Gastroesophageal sphincter (tissue), 4 donors: ENCODE results near the gene FARSA. TPM values are rescaled to one million over a fixed set of nuclear protein-coding genes. Genes with fewer than 3 reads are reported as not detected.

Experiments
- ATAC-seq: fragments of 150-250 bp; one replicate; pipeline ENCODE4 v1.9.1; 2016; ENCODE audit warnings: mild to moderate bottlenecking, moderate library complexity
- H3K27ac ChIP-seq, 4 donors: fragments of 200-600 bp; sonication (generic) in 3 of 4; 1 replicate in 3 of 4; 2 replicates in 1 of 4; pipeline ENCODE4 v1.5.1; 2016 to 2019
- H3K27me3 ChIP-seq: fragments of 200-600 bp; sonication (generic); one replicate; pipeline ENCODE4 v1.5.1; 2019
- H3K36me3 ChIP-seq, 2 donors: fragments of 200-600 bp; sonication (generic); one replicate each; pipeline ENCODE4 v1.5.1; 2019; ENCODE audit warnings: control low read depth in 1 of 2
- H3K4me1 ChIP-seq, 3 donors: fragments of 200-600 bp; sonication (generic); 1 replicate in 2 of 3; 2 replicates in 1 of 3; pipeline ENCODE4 v1.5.1; 2016 to 2019; ENCODE audit warnings: control low read depth in 2 of 3
- H3K4me3 ChIP-seq, 2 donors: fragments of 200-600 bp; sonication (generic); one replicate each; pipeline ENCODE4 v1.5.1; 2019; ENCODE audit warnings: mild to moderate bottlenecking in 1 of 2, moderate library complexity in 1 of 2
- H3K9me3 ChIP-seq, 3 donors: fragments of 200-600 bp; sonication (generic); one replicate each; pipeline ENCODE4 v1.5.1; 2017 to 2019; ENCODE audit warnings: control low read depth in 2 of 3
- EP300 ChIP-seq: sonication (generic); formaldehyde crosslinking; IDR thresholded peaks from one replicate; pipeline ENCODE4 v1.6.1; 2017; ENCODE audit warnings: antibody characterized with exemption, mild to moderate bottlenecking
- POLR2A ChIP-seq, 2 donors: fragments of 450-650 bp; IDR thresholded peaks; one replicate each; pipeline ENCODE4 v1.6.1; 2017; ENCODE audit warnings: antibody characterized with exemption in 2 of 2, mild to moderate bottlenecking in 2 of 2, moderate library complexity in 1 of 2
- POLR2AphosphoS5 ChIP-seq: sonication (generic); formaldehyde crosslinking; IDR thresholded peaks from one replicate; pipeline ENCODE4 v1.6.1; 2017; ENCODE audit warnings: antibody characterized with exemption
- WGBS, 2 donors: methylation state at CpG; one replicate each; pipeline ENCODE4 v1.1.5; 2018; ENCODE audit warnings: low coverage in 1 of 2; 5-methylcytosine and 5-hydroxymethylcytosine counted together
- total RNA-seq, 4 donors: library from RNA; depleted of rRNA; stranded (reverse); fragments of >200 nt; gene quantifications; one replicate each; pipeline ENCODE4 v1.1.0, GENCODE V29; 2016
- TF ChIP-seq, protein P1 (sequence below), 4 experiments: fragments of 200-600 bp in 2 of 4; fragments of 450-650 bp in 2 of 4; sonication (generic) in 1 of 4; IDR thresholded peaks; one replicate each; pipeline ENCODE4 v1.5.1; 2017 to 2019; ENCODE audit warnings: antibody characterized with exemption in 4 of 4, mild to moderate bottlenecking in 2 of 4, moderate library complexity in 2 of 4

The FARSA gene
- total RNA-seq, 4 donors from 2014 or later = 32.2 to 36.1 (median 33.2) TPM

DNA sequence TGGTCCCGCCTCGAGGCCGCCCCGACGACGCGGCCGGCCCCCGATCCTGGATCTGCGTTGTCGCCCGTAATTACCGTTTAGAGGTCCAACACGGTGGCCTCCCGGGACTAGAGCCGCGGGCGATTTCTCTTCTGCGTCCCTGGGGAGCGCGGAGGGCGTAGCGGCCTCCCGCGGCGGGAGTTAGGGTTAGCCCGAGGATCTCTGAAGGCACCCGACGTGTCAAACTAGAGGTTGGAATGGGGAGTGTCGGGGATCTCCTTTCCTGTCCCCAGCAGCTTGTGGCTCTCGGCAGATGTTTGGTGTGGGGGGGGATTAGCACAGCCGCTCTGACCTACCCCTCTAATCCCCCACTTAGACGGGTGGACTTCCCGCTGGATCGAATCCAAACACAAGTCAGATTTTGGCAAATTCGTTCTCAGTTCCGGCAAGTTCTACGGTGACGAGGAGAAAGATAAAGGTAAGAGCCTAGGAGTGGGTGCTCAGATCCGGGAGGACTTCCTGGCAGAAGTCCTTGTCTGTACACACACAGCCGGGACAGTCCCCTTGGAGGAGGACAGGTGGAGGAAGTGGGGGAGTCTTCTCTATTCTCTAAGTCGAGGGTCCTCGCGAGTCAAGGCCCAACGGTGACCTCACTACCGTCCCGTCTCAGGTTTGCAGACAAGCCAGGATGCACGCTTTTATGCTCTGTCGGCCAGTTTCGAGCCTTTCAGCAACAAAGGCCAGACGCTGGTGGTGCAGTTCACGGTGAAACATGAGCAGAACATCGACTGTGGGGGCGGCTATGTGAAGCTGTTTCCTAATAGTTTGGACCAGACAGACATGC lies 5.5 kb upstream of the FARSA start:
- no peaks in the 10 kb centered on the region for H3K27me3 ChIP-seq
- H3K4me1 ChIP-seq = peaks cover 2 to 62% (median 23%) of the 10 kb centered on the region in 3 donors
- WGBS, 2 donors = 0% methylated on average over 2 to 10 of the region's 54 CpGs
- peaks cover 0 to 43% of the 10 kb centered on the region in 2 donors for H3K36me3 ChIP-seq
- peak; percentile 14 for ATAC-seq
- peak overlapping the region; percentile 72 to 96 (median 93) for H3K27ac ChIP-seq
- no peaks in the 10 kb centered on the region for H3K9me3 ChIP-seq
- H3K4me3 ChIP-seq = peak overlapping the region; percentile 60 to 88
- TF ChIP-seq, protein P1, sequence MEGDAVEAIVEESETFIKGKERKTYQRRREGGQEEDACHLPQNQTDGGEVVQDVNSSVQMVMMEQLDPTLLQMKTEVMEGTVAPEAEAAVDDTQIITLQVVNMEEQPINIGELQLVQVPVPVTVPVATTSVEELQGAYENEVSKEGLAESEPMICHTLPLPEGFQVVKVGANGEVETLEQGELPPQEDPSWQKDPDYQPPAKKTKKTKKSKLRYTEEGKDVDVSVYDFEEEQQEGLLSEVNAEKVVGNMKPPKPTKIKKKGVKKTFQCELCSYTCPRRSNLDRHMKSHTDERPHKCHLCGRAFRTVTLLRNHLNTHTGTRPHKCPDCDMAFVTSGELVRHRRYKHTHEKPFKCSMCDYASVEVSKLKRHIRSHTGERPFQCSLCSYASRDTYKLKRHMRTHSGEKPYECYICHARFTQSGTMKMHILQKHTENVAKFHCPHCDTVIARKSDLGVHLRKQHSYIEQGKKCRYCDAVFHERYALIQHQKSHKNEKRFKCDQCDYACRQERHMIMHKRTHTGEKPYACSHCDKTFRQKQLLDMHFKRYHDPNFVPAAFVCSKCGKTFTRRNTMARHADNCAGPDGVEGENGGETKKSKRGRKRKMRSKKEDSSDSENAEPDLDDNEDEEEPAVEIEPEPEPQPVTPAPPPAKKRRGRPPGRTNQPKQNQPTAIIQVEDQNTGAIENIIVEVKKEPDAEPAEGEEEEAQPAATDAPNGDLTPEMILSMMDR (IDR thresholded peaks at IDR 0.05) = peak in 2 of 4 experiments; percentile 39 to 50
- no peak for TF ChIP-seq EP300
- no peak for TF ChIP-seq POLR2AphosphoS5
- no peak for TF ChIP-seq POLR2A (IDR thresholded peaks at IDR 0.05)

DNA sequence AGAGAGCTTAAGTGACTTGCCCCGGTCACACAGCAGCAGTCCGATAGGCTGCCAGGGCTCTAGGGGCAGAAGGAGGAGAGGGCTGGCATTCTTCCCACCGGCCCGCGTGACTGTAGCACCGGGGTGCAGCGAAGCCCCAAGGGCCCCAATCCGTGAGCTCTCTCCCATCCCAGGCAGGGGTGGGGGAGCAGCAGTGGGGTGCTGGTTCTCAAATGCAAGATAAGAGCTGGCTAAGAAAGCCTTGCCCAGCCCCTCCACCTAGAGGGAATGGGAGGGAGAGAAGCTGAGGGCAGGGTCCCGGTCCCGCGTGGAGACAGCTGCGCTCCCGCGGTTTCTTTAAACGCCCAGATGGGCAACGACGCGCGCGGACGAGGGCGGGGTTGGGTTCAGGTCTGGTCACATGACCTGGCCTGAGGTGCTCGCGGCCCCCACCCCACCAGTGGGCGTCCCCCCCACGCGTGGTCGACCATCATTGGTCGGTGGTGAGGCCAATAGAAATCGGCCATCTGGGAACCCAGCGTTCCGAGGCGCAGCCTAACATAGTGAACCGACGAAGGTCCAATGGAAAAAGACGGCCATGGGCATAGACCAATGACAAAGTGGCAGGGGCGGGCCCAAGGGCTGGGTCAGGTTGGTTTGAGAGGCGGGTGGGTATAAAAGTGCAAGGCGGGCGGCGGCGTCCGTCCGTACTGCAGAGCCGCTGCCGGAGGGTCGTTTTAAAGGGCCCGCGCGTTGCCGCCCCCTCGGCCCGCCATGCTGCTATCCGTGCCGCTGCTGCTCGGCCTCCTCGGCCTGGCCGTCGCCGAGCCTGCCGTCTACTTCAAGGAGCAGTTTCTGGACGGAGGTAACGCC lies 4.6 kb upstream of the FARSA start, which contains the start of gene CALR:
TSS of gene CALR (plus strand) at position 683 of the 852 bp plus-strand sequence. CDS start at position 754, 71 bp downstream.
- WGBS, 2 donors = 0% methylated on average over 14 to 21 of the region's 63 CpGs
- H3K9me3 ChIP-seq = no peaks in the 10 kb centered on the region
- peak; percentile 97 for ATAC-seq
- peak within 1 kb of the TSS; percentile 72 to 96 (median 93) for H3K27ac ChIP-seq
- peaks cover 0 to 34% of the 10 kb centered on the region in 2 donors for H3K36me3 ChIP-seq
- H3K4me3 ChIP-seq = peak within 1 kb of the TSS; percentile 60 to 88
- peaks cover 2 to 58% (median 23%) of the 10 kb centered on the region in 3 donors for H3K4me1 ChIP-seq
- TF ChIP-seq POLR2AphosphoS5 (peak; percentile 99), EP300 (no peak), POLR2A (IDR thresholded peaks at IDR 0.05) (peak; percentile 99)
- TF ChIP-seq, protein P1 (IDR thresholded peaks at IDR 0.05) = peak in 1 of 4 experiments; percentile 37
- H3K27me3 ChIP-seq = no peaks in the 10 kb centered on the region

DNA sequence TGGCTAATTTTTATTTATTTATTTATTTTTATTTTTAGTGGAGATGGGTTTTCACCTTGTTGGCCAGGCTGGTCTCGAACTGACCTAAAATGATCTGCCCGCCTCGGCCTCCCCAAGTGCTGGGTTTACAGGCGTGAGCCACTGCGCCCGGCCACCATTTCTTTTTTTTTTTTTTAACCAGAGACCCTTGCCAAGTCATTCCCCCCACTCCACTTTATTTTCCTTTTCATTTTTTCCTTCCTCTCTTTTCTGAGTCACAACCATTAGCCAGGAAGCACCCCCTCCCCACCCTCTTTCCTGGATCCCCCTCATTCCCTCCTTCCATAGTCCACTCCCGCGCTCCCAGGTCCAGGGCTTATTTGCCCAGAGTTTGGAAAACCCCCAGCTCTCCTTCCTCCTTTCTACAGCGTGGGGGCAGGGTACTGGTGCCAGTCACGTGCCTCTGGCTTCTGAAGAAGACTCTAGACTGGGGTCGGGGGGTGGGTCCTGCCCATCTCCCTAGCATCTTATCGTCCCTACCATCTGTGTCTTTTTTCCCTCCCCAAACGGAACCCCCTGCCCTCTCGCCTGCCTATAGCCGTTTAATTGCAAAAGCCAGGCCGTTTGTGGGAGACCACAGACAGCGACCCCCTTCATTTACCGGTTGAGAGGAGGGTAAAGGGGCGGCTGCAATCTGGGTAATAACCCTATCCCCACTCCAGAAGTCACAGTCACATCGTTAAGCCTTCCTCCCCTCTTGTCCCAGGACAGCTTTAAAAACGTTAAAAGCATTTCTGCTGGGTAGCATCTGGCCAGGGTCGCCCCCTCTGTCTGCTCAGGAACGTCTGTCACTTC lies 3.8 kb upstream of the FARSA start:
- peaks cover 5 to 57% (median 28%) of the 10 kb centered on the region in 3 donors for H3K4me1 ChIP-seq
- no peak for ATAC-seq
- peaks cover 0 to 26% of the 10 kb centered on the region in 2 donors for H3K36me3 ChIP-seq
- H3K4me3 ChIP-seq = peak overlapping the region; percentile 31 to 88
- no peaks in the 10 kb centered on the region for H3K9me3 ChIP-seq
- H3K27ac ChIP-seq = peak overlapping the region in 3 of 4 donors; percentile 54 to 93 (median 66)
- 33 to 53% methylated on average over 8 to 14 of the region's 23 CpGs for WGBS, 2 donors
- no peaks in the 10 kb centered on the region for H3K27me3 ChIP-seq
- TF ChIP-seq POLR2AphosphoS5 = no peak

GRCh38 chr19:12936582-12936981 lies 3.1 kb upstream of the FARSA start:
- WGBS, 2 donors = 74 to 100% methylated on average over 2 to 5 of the region's 7 CpGs
- peaks cover 0 to 19% of the 10 kb centered on the region in 2 donors for H3K36me3 ChIP-seq
- no peaks in the 10 kb centered on the region for H3K9me3 ChIP-seq
- ATAC-seq = no peak
- peaks cover 5 to 57% (median 29%) of the 10 kb centered on the region in 3 donors for H3K4me1 ChIP-seq
- TF ChIP-seq, protein P1 (IDR thresholded peaks at IDR 0.05) = no peak
- no peak for TF ChIP-seq POLR2AphosphoS5
- H3K4me3 ChIP-seq = no peak overlapping the region
- H3K27ac ChIP-seq = no peak overlapping the region
- H3K27me3 ChIP-seq = no peaks in the 10 kb centered on the region
